H1 (cell line): ENCODE results near the gene IFNL3. TPM values are rescaled to one million over a fixed set of nuclear protein-coding genes. Genes with fewer than 3 reads are reported as not detected.

Experiments used
- BRCA1 ChIP-seq: IDR thresholded peaks from 2 replicates; pipeline ENCODE4 v1.6.1; 2012; ENCODE audit warnings: low read depth, low read length, improper control_type of control experiment
- TBP ChIP-seq: IDR thresholded peaks from 2 replicates; pipeline ENCODE4 v1.6.1; 2011; ENCODE audit warnings: low read depth, low read length, improper control_type of control experiment
- polyA plus RNA-seq, 7 experiments: library from polyadenylated mRNA; depleted of rRNA in 3 of 7; stranded (reverse) in 5 of 7; unstranded in 2 of 7; fragments of >200 nt in 5 of 7; fragments of 200-250 nt in 2 of 7; gene quantifications; 1 replicate in 5 of 7; 2 replicates in 1 of 7; 4 replicates in 1 of 7; pipeline versions ENCODE4 v1.2.1 to v1.2.3, GENCODE V29; 2011 to 2013; ENCODE audit warnings: missing spikeins in 2 of 7, mixed read lengths in 2 of 7
- total RNA-seq: library from RNA; stranded (reverse); fragmentation: NEBNext Ultra II Directional; extraction: Animal tissue kit (Norgen Biotek cat#: 25700); gene quantifications from 2 replicates; pipeline ENCODE4 v1.2.1, GENCODE V29; 2021
- TF ChIP-seq, protein P1 (sequence below): IDR thresholded peaks from 2 replicates; pipeline ENCODE4 v1.6.1; 2012; ENCODE audit warnings: low read length, inconsistent platforms
- TF ChIP-seq, protein P2 (sequence below): IDR thresholded peaks from 2 replicates; pipeline ENCODE4 v1.6.1; 2011; ENCODE audit warnings: low read length, improper control_type of control experiment
- TF ChIP-seq, protein P3 (sequence below), 3 experiments: IDR thresholded peaks; 1 replicate in 2 of 3; 2 replicates in 1 of 3; pipeline versions ENCODE4 v1.5.1 to v1.6.1; 2011; ENCODE audit warnings: low read length in 3 of 3, mild to moderate bottlenecking in 3 of 3, inconsistent platforms in 2 of 3, low read depth in 1 of 3, moderate library complexity in 1 of 3; ENCODE audit not compliant: insufficient read depth in 1 of 3; ENCODE audit errors: control extremely low read depth in 1 of 3

Gene IFNL3
- total and polyA plus RNA-seq, 2 of the 8 experiments (the other 6 are each of a cell fraction or from before 2014, with no cell fraction given): 0.11 TPM; not detected in 1

DNA sequence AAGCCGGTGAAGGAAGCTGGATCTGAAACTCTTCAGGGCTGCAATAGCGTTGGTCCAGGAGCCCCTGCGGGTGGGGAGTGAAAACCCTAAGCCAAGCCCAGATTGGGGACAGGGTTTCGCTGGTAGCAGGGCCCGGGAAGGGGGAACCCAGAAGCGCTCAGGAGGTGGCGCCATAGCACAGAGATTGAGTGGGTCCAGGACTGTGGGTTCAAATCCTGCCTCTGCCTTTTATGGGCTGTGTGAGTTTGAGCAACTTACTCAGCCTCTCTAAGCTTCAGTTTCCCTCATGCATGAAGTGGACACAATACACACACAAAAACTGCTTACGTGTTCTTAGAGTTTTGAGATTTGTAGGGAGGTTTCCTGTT lies 32.4 kb downstream of the IFNL3 start (continued):
- TF ChIP-seq, protein P1, sequence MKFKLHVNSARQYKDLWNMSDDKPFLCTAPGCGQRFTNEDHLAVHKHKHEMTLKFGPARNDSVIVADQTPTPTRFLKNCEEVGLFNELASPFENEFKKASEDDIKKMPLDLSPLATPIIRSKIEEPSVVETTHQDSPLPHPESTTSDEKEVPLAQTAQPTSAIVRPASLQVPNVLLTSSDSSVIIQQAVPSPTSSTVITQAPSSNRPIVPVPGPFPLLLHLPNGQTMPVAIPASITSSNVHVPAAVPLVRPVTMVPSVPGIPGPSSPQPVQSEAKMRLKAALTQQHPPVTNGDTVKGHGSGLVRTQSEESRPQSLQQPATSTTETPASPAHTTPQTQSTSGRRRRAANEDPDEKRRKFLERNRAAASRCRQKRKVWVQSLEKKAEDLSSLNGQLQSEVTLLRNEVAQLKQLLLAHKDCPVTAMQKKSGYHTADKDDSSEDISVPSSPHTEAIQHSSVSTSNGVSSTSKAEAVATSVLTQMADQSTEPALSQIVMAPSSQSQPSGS: no peak
- TF ChIP-seq, protein P2, sequence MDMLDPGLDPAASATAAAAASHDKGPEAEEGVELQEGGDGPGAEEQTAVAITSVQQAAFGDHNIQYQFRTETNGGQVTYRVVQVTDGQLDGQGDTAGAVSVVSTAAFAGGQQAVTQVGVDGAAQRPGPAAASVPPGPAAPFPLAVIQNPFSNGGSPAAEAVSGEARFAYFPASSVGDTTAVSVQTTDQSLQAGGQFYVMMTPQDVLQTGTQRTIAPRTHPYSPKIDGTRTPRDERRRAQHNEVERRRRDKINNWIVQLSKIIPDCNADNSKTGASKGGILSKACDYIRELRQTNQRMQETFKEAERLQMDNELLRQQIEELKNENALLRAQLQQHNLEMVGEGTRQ: no peak
- no peak for TF ChIP-seq BRCA1
- TF ChIP-seq, protein P3, sequence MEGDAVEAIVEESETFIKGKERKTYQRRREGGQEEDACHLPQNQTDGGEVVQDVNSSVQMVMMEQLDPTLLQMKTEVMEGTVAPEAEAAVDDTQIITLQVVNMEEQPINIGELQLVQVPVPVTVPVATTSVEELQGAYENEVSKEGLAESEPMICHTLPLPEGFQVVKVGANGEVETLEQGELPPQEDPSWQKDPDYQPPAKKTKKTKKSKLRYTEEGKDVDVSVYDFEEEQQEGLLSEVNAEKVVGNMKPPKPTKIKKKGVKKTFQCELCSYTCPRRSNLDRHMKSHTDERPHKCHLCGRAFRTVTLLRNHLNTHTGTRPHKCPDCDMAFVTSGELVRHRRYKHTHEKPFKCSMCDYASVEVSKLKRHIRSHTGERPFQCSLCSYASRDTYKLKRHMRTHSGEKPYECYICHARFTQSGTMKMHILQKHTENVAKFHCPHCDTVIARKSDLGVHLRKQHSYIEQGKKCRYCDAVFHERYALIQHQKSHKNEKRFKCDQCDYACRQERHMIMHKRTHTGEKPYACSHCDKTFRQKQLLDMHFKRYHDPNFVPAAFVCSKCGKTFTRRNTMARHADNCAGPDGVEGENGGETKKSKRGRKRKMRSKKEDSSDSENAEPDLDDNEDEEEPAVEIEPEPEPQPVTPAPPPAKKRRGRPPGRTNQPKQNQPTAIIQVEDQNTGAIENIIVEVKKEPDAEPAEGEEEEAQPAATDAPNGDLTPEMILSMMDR (IDR thresholded peaks at IDR 0.05; ENCODE audit: control extremely low read depth in 1 of 3, insufficient read depth in 1 of 3, low read depth in 1 of 3, low read length in 3 of 3): peak; percentile 76 to 94 (median 81)
- peak; percentile 55; the same call in 1 of the 2 replicates for TF ChIP-seq TBP
